Bronchial epithelial cell (primary cell): ENCODE results near the gene ZNF773. TPM values are rescaled to one million over a fixed set of nuclear protein-coding genes. Genes with fewer than 3 reads are reported as not detected.

Experiments used
- DNase-seq: peaks from one replicate; pipeline ENCODE4 v3.0.0-alpha.2; 2010; ENCODE audit warnings: low read depth
- FAIRE-seq: peaks from 2 replicates; lab custom pipeline; 2011; peaks lifted over from hg19 to GRCh38; lab: Jason Lieb, UNC
- H3K27me3 ChIP-seq: 2 replicates; pipeline ENCODE4 v1.5.1; 2011; ENCODE audit warnings: low read length; ENCODE audit not compliant: control insufficient read depth, insufficient read depth
- H3K36me3 ChIP-seq: 2 replicates; pipeline ENCODE4 v1.5.1; 2011; ENCODE audit warnings: low read length; ENCODE audit not compliant: control insufficient read depth, insufficient read depth
- H3K4me3 ChIP-seq: 2 replicates; pipeline ENCODE4 v1.5.1; 2011; ENCODE audit warnings: mild to moderate bottlenecking, low read depth, low read length, control low read depth
- CTCF ChIP-seq: IDR thresholded peaks from 2 replicates; pipeline ENCODE4 v1.5.1; 2011; ENCODE audit warnings: mild to moderate bottlenecking, moderate library complexity, low read length, control low read depth, inconsistent platforms; ENCODE audit not compliant: insufficient read depth, severe bottlenecking
- total RNA-seq: library from RNA; depleted of rRNA; stranded (reverse); fragments of >200 nt; gene quantifications from 2 replicates; pipeline ENCODE4 v1.2.1, GENCODE V29; 2014

ZNF773 gene
- total RNA-seq, 1 donor from 2014 or later = 20.5 TPM

- Histone ChIP-seq H3K4me3 (no peak overlapping the region), H3K27me3 (no peaks in the 10 kb centered on the region)
- FAIRE-seq = no peak
These were observed 57.9 kb downstream of the ZNF773 start for GRCh38 chr19:57557659-57558058.

More at GRCh38 chr19:57557659-57558058, 57.9 kb downstream of the ZNF773 start:
- H3K36me3 ChIP-seq = peaks cover 23% of the 10 kb centered on the region
- TF ChIP-seq CTCF = no peak
- DNase-seq = no peak

Other genes with a start within 250 kb of the ZNF773 start
- gene ZNF460, start 219.5 kb upstream of the ZNF773 start, total RNA-seq = 126 and 131 TPM in 2 replicates
- gene ZNF543, start 179.5 kb upstream of the ZNF773 start, total RNA-seq = 13.2 and 14.7 TPM in 2 replicates
- gene ZNF304, start 148.7 kb upstream of the ZNF773 start, total RNA-seq = 12.7 and 13.7 TPM in 2 replicates
- 13.7 and 16.5 TPM in 2 replicates for gene TRAPPC2B, start 136.4 kb upstream of the ZNF773 start, total RNA-seq
- gene ZNF547, start 136.4 kb upstream of the ZNF773 start, total RNA-seq = 3.6 and 3.9 TPM in 2 replicates
- 30.1 and 31.9 TPM in 2 replicates for gene ZNF548, start 110.1 kb upstream of the ZNF773 start, total RNA-seq
- gene ZNF17, start 88.8 kb upstream of the ZNF773 start, total RNA-seq = 9.0 and 11.3 TPM in 2 replicates
- 18.4 and 23.2 TPM in 2 replicates for gene ZNF749, start 64.6 kb upstream of the ZNF773 start, total RNA-seq
- gene VN1R1, start 42.8 kb upstream of the ZNF773 start, total RNA-seq = 0.53 and 1.2 TPM in 2 replicates
- 11.8 and 24.3 TPM in 2 replicates for gene ZNF772, start 22.4 kb upstream of the ZNF773 start, total RNA-seq
- 17.6 and 33.8 TPM in 2 replicates for gene ZNF419, start 12.2 kb upstream of the ZNF773 start, total RNA-seq
- gene ZNF549, start 27.4 kb downstream of the ZNF773 start, total RNA-seq = 6.9 and 7.6 TPM in 2 replicates
- gene ZNF550, start 59.9 kb downstream of the ZNF773 start, total RNA-seq = 6.3 and 9.7 TPM in 2 replicates
- 5.5 and 7.4 TPM in 2 replicates for gene ZNF416, start 79.0 kb downstream of the ZNF773 start, total RNA-seq
- 7.4 and 8.4 TPM in 2 replicates for gene ZIK1, start 84.2 kb downstream of the ZNF773 start, total RNA-seq
- 3.7 and 3.9 TPM in 2 replicates for gene ZNF530, start 99.9 kb downstream of the ZNF773 start, total RNA-seq
- 17.1 and 23.2 TPM in 2 replicates for gene ZNF134, start 114.3 kb downstream of the ZNF773 start, total RNA-seq
- 11.1 and 13.8 TPM in 2 replicates for gene ZNF211, start 133.2 kb downstream of the ZNF773 start, total RNA-seq
- gene ZSCAN4, start 169.0 kb downstream of the ZNF773 start, total RNA-seq = 0.13 TPM in 1 of 2 replicates, not detected in the other
- gene ZNF551, start 182.0 kb downstream of the ZNF773 start, total RNA-seq = 6.5 and 6.8 TPM in 2 replicates
- gene ZNF154, start 209.3 kb downstream of the ZNF773 start, total RNA-seq = 0.53 and 1.2 TPM in 2 replicates
- gene ZNF671, start 227.7 kb downstream of the ZNF773 start, total RNA-seq = 5.8 and 7.3 TPM in 2 replicates
- 12.4 and 14.0 TPM in 2 replicates for gene ZNF776, start 246.9 kb downstream of the ZNF773 start, total RNA-seq